Mononuclear cell (primary cell): ENCODE data around the gene PLTP. TPM values are rescaled to one million over a fixed set of nuclear protein-coding genes. Genes with fewer than 3 reads are reported as not detected.

ENCODE experiments used
- H3K27me3 ChIP-seq: 2 replicates; pipeline ENCODE4 v1.6.0; 2011; ENCODE audit warnings: low read length, control low read depth; ENCODE audit not compliant: insufficient read depth
- H3K4me1 ChIP-seq: 2 replicates; pipeline ENCODE4 v1.5.1; 2011; ENCODE audit warnings: mild to moderate bottlenecking, low read length, control low read depth; ENCODE audit not compliant: insufficient read depth
- H3K4me3 ChIP-seq: 2 replicates; pipeline ENCODE4 v1.5.1; 2011; ENCODE audit warnings: mild to moderate bottlenecking, low read length, moderate library complexity
- H3K9me3 ChIP-seq: 2 replicates; pipeline ENCODE4 v1.5.1; 2011; ENCODE audit warnings: low read depth, mild to moderate bottlenecking, control low read depth, low read length
- total RNA-seq: library from RNA; depleted of rRNA; stranded (reverse); fragments of >200 nt; gene quantifications from one replicate; pipeline ENCODE4 v1.2.3, GENCODE V29; 2012

PLTP gene
- total RNA-seq, 1 donor = 1.4 TPM

- H3K4me1 ChIP-seq = peaks cover 20% of the 10 kb centered on the region
- no peaks in the 10 kb centered on the region for H3K27me3 ChIP-seq
- no peaks in the 10 kb centered on the region for H3K9me3 ChIP-seq
- no peak overlapping the region for H3K4me3 ChIP-seq
These were observed 51.3 kb downstream of the PLTP start for GRCh38 chr20:45860560-45861220.

GRCh38 chr20:45859916-45860315 lies 52.0 kb downstream of the PLTP start:
- Histone ChIP-seq H3K9me3 (no peaks in the 10 kb centered on the region), H3K27me3 (no peaks in the 10 kb centered on the region), H3K4me3 (no peak overlapping the region)

GRCh38 chr20:45857882-45858216 lies 54.1 kb downstream of the PLTP start:
- Histone ChIP-seq H3K4me1 (peaks cover 28% of the 10 kb centered on the region), H3K27me3 (no peaks in the 10 kb centered on the region), H3K4me3 (peak overlapping the region; percentile 67), H3K9me3 (no peaks in the 10 kb centered on the region)

More at GRCh38 chr20:45859916-45860315, 52.0 kb downstream of the PLTP start:
- H3K4me1 ChIP-seq = peaks cover 25% of the 10 kb centered on the region

DNA sequence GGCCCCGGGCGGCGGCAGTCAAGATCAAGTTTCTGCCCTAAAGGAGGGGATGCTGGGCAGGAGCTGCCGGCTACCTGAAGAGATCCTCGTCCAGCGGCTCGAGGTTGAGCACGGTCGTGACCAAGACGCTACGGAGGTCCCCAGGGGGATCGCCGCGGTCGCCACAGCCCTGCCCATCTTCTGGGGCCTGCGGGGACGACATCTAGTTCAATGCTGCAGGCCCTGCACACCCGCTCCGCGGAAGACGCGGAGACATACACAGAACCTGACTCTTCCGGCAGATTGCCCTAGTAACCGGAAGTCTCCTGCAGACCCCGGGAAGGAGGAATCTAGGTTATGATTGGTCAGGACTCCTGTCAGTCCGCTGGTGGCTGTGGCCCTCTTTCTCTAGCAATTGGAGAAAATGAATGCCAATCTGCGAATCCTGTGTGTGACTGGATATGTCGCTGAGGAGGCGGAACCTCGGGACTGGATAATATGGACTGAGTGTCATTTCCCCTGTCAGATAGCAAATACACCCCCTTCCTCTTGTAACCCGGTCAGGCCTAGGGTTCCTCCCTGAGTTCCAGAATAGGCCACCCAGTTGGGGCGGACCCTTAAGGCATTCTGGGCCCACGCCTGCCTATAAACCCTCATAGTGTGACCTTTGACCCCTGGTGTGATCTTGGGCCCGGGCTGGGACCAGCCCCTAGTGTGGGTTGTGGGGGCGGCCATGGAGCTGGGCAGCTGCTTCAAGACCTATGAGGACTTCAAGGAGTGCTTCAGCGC lies 54.7 kb downstream of the PLTP start, which contains the start of the genes ACOT8 and ZSWIM3:
ACOT8 (minus strand) TSS at position 279 of the 768 bp plus-strand sequence; CDS start at position 202, 77 bp downstream.
ZSWIM3 (plus strand) TSS at position 501 of the 768 bp plus-strand sequence; CDS start at position 713, 212 bp downstream.
- H3K4me3 ChIP-seq = peak within 1 kb of the TSS; percentile 67
- H3K9me3 ChIP-seq = no peaks in the 10 kb centered on the region
- no peaks in the 10 kb centered on the region for H3K27me3 ChIP-seq
- H3K4me1 ChIP-seq = peaks cover 28% of the 10 kb centered on the region

- no peaks in the 10 kb centered on the region for H3K27me3 ChIP-seq
- H3K9me3 ChIP-seq = no peaks in the 10 kb centered on the region
- no peak overlapping the region for H3K4me3 ChIP-seq
- peaks cover 27% of the 10 kb centered on the region for H3K4me1 ChIP-seq
These were observed 58.5 kb downstream of the PLTP start for GRCh38 chr20:45853484-45853883.

- H3K9me3 ChIP-seq = no peaks in the 10 kb centered on the region
- peaks cover 21% of the 10 kb centered on the region for H3K4me1 ChIP-seq
- H3K4me3 ChIP-seq = no peak overlapping the region
- H3K27me3 ChIP-seq = no peaks in the 10 kb centered on the region
These were observed 59.6 kb downstream of the PLTP start for GRCh38 chr20:45852326-45852725.

DNA sequence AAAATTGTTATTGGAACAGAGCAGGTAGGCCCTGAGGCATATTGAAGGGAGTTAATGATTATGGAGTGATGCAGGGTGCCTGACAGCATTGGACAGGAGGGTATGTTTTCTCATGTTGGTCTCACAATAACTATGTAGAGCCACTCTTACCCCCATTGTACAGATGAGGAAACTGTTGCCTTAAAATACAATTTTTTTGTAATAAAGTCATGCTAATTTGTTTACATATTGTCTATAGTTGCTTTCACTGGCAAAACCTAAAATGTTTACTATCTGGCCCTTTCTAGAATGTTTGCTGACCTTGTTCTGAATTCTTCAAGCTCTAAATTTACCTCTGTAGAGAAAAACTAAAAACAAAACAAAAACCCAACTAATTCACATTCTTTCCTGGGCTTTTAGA lies 60.5 kb downstream of the PLTP start:
- H3K4me1 ChIP-seq = peaks cover 17% of the 10 kb centered on the region
- no peak overlapping the region for H3K4me3 ChIP-seq
- H3K9me3 ChIP-seq = no peaks in the 10 kb centered on the region
- H3K27me3 ChIP-seq = no peaks in the 10 kb centered on the region

DNA sequence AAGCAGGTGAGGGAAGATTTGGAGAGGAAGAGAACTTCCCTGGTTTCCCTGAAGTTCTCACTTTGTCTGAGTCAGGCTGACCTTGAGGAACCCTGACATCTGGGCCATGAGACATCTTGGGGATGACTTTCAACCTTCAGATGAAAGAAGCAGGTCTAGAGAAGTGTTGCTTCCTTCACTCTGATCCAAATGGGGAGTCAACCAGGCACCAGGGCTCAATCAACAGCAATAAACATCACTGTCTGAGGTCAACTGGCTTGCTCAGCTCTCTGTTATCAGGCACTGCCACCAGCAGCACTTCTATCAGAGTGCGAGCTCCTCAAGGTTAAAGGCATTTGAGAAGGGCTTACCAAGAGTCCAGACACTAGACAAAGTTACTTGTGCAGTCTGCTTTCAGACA lies 61.0 kb downstream of the PLTP start:
- Histone ChIP-seq H3K4me1 (peaks cover 11% of the 10 kb centered on the region), H3K4me3 (no peak overlapping the region), H3K27me3 (no peaks in the 10 kb centered on the region), H3K9me3 (no peaks in the 10 kb centered on the region)

DNA sequence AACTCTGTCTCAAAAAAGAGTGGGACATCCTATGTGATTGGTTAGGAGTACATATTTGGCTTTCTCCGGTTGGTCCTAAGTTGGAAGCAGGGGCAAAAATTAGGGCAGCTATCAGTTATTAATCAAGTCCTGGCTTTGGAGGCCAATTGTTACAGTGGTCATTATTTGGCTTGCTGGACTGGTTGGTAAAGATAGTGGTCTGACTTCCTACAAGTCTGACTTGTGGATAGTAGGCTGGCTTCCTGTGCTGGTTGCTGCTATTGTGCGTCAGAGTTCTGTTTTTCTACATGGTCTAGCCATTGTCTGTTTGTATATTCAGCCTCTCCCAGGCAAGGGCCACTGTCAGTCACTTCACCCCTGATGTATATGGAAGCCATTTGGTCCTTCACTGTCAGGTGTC lies 61.7 kb downstream of the PLTP start:
- H3K4me3 ChIP-seq = no peak overlapping the region
- peaks cover 7% of the 10 kb centered on the region for H3K4me1 ChIP-seq
- no peaks in the 10 kb centered on the region for H3K27me3 ChIP-seq
- H3K9me3 ChIP-seq = no peaks in the 10 kb centered on the region

- no peaks in the 10 kb centered on the region for H3K27me3 ChIP-seq
- no peaks in the 10 kb centered on the region for H3K4me1 ChIP-seq
- no peak overlapping the region for H3K4me3 ChIP-seq
- H3K9me3 ChIP-seq = no peaks in the 10 kb centered on the region
These were observed 62.9 kb downstream of the PLTP start for GRCh38 chr20:45848969-45849582.

Other genes starting within 250 kb of the PLTP start
- not detected for gene WFDC11, start 241.9 kb downstream of the PLTP start, total RNA-seq
- not detected for gene WFDC13, start 210.1 kb downstream of the PLTP start, total RNA-seq
- gene WFDC10B, start 207.1 kb downstream of the PLTP start, total RNA-seq = not detected
- not detected for gene SPINT4, start 189.8 kb downstream of the PLTP start, total RNA-seq
- not detected for gene WFDC3, start 120.3 kb downstream of the PLTP start, total RNA-seq
- gene DNTTIP1, start 120.2 kb downstream of the PLTP start, total RNA-seq = 4.4 TPM
- 1.6 TPM for gene UBE2C, start 99.5 kb downstream of the PLTP start, total RNA-seq
- gene TNNC2, start 84.8 kb downstream of the PLTP start, total RNA-seq = 0.73 TPM
- 5.7 TPM for gene SNX21, start 78.4 kb downstream of the PLTP start, total RNA-seq
- 13.9 TPM for gene ACOT8, start 54.8 kb downstream of the PLTP start, total RNA-seq
- 0.63 TPM for gene ZSWIM3, start 54.5 kb downstream of the PLTP start, total RNA-seq
- gene ZSWIM1, start 30.9 kb downstream of the PLTP start, total RNA-seq = 10.1 TPM
- gene SPATA25, start 24.5 kb downstream of the PLTP start, total RNA-seq = 0.52 TPM
- gene NEURL2, start 20.9 kb downstream of the PLTP start, total RNA-seq = 1.9 TPM
- gene CTSA, start 20.8 kb downstream of the PLTP start, total RNA-seq = 111 TPM
- gene PCIF1, start 22.5 kb upstream of the PLTP start, total RNA-seq = 48.0 TPM
- 49.4 TPM for gene ZNF335, start 60.0 kb upstream of the PLTP start, total RNA-seq
- 3.0 TPM for gene MMP9, start 96.8 kb upstream of the PLTP start, total RNA-seq
- gene SLC12A5, start 117.1 kb upstream of the PLTP start, total RNA-seq = 0.10 TPM
- gene NCOA5, start 177.8 kb upstream of the PLTP start, total RNA-seq = 15.6 TPM
- 10.2 TPM for gene CD40, start 206.2 kb upstream of the PLTP start, total RNA-seq